ENCODE data around the gene BAIAP2.

- TF ChIP-seq CTCF (IDR thresholded peaks at IDR 0.05; ENCODE audit: insufficient read depth, low read depth, low read length): no peak
- no peak for TF ChIP-seq EZH2 (IDR thresholded peaks at IDR 0.05; ENCODE audit: insufficient read depth, low read length)
Observed at GRCh38 chr17:81120695-81121621, 86.0 kb downstream of the BAIAP2 start.
